Activated gamma-delta T cell treated with Interleukin-2 at 50 U/mL for 16 hours (primary cell): ENCODE data around the gene ANKRD12.
A peak's percentile ranks its signal among the peaks of the same experiment; 100 is the strongest.
"Not testable (repeated sequence)": the region's sequence is repeated elsewhere in the genome, so short reads cannot be mapped to it uniquely, and the experiment has no call there.

Experiments used
- DNase-seq: peaks from one replicate; pipeline ENCODE4 v3.0.0-alpha.2; 2020

The ANKRD12 gene

GRCh38 chr18:9147440-9148202 lies 11.0 kb downstream of the ANKRD12 start:
- peak; percentile 21 for DNase-seq

GRCh38 chr18:9148203-9148552 lies 11.6 kb downstream of the ANKRD12 start:
- DNase-seq, result no peak

- no peak for DNase-seq
These were observed 13.5 kb downstream of the ANKRD12 start for GRCh38 chr18:9150121-9150520.

- DNase-seq, result no peak
These were observed 16.7 kb downstream of the ANKRD12 start for GRCh38 chr18:9153256-9153655.

- DNase-seq, result no peak
These were observed 20.1 kb downstream of the ANKRD12 start for GRCh38 chr18:9156604-9157249.

GRCh38 chr18:9157806-9158205 lies 21.2 kb downstream of the ANKRD12 start:
- no peak for DNase-seq

- no peak for DNase-seq
These were observed 23.4 kb downstream of the ANKRD12 start for GRCh38 chr18:9160014-9160413.

- not testable (repeated sequence) for DNase-seq
These were observed 26.1 kb downstream of the ANKRD12 start for GRCh38 chr18:9162663-9163062.

- DNase-seq, result not testable (repeated sequence)
These were observed 27.6 kb downstream of the ANKRD12 start for GRCh38 chr18:9164149-9164548.

- not testable (repeated sequence) for DNase-seq
These were observed 29.3 kb downstream of the ANKRD12 start for GRCh38 chr18:9165883-9166282.

- not testable (repeated sequence) for DNase-seq
These were observed 32.9 kb downstream of the ANKRD12 start for GRCh38 chr18:9169515-9169914.

GRCh38 chr18:9171919-9172318 lies 35.3 kb downstream of the ANKRD12 start:
- DNase-seq, result not testable (repeated sequence)

- no peak for DNase-seq
These were observed 36.0 kb downstream of the ANKRD12 start for GRCh38 chr18:9172506-9173127.

- no peak for DNase-seq
These were observed 37.2 kb downstream of the ANKRD12 start for GRCh38 chr18:9173770-9174233.

- DNase-seq, result no peak
These were observed 37.7 kb downstream of the ANKRD12 start for GRCh38 chr18:9174302-9174701.

- no peak for DNase-seq
These were observed 38.5 kb downstream of the ANKRD12 start for GRCh38 chr18:9175115-9175514.

GRCh38 chr18:9177031-9177430 lies 40.5 kb downstream of the ANKRD12 start:
- no peak for DNase-seq

GRCh38 chr18:9177466-9177865 lies 40.9 kb downstream of the ANKRD12 start:
- no peak for DNase-seq

GRCh38 chr18:9178557-9178956 lies 42.0 kb downstream of the ANKRD12 start:
- no peak for DNase-seq

- DNase-seq, result no peak
These were observed 44.7 kb downstream of the ANKRD12 start for GRCh38 chr18:9181275-9181674.

- no peak for DNase-seq
These were observed 46.3 kb downstream of the ANKRD12 start for GRCh38 chr18:9182852-9183399.

GRCh38 chr18:9184998-9185613 lies 48.5 kb downstream of the ANKRD12 start:
- DNase-seq, result no peak
